GM12872 (cell line): ENCODE results near the gene GPA33.

Experiments used
- CTCF ChIP-seq: IDR thresholded peaks from 3 replicates; pipeline ENCODE4 v1.5.1; 2011; ENCODE audit warnings: low read depth, mild to moderate bottlenecking, low read length, moderate library complexity; ENCODE audit not compliant: insufficient read depth

GPA33 gene

GRCh38 chr1:167094690-167095089 lies 4.5 kb upstream of the GPA33 start:
- TF ChIP-seq CTCF = no peak

- no peak for TF ChIP-seq CTCF
Measured at GRCh38 chr1:167093846-167094516, 3.8 kb upstream of the GPA33 start, which contains the start of gene STYXL2. STYXL2 (plus strand) TSS chr1:167094075; CDS start chr1:167094850, 775 bp downstream.

GRCh38 chr1:167092653-167093052 lies 2.5 kb upstream of the GPA33 start:
- no peak for TF ChIP-seq CTCF

GRCh38 chr1:167089939-167090313 lies 251 bp downstream of the GPA33 start:
- TF ChIP-seq CTCF = no peak

GRCh38 chr1:167088746-167089417 lies 1.3 kb downstream of the GPA33 start:
- no peak for TF ChIP-seq CTCF

- no peak for TF ChIP-seq CTCF
Measured at GRCh38 chr1:167086768-167087167, 3.4 kb downstream of the GPA33 start.

- TF ChIP-seq CTCF = no peak
Measured at GRCh38 chr1:167086033-167086432, 4.1 kb downstream of the GPA33 start.
